ENCODE results near the gene PCDHGA11.
"Not testable (repeated sequence)": the region's sequence is repeated elsewhere in the genome, so short reads cannot be mapped to it uniquely, and the experiment has no call there.

The PCDHGA11 gene

GRCh38 chr5:141399555-141400258 is 21.1 kb upstream of the PCDHGA11 start:
- no peak for DNase-seq

DNA sequence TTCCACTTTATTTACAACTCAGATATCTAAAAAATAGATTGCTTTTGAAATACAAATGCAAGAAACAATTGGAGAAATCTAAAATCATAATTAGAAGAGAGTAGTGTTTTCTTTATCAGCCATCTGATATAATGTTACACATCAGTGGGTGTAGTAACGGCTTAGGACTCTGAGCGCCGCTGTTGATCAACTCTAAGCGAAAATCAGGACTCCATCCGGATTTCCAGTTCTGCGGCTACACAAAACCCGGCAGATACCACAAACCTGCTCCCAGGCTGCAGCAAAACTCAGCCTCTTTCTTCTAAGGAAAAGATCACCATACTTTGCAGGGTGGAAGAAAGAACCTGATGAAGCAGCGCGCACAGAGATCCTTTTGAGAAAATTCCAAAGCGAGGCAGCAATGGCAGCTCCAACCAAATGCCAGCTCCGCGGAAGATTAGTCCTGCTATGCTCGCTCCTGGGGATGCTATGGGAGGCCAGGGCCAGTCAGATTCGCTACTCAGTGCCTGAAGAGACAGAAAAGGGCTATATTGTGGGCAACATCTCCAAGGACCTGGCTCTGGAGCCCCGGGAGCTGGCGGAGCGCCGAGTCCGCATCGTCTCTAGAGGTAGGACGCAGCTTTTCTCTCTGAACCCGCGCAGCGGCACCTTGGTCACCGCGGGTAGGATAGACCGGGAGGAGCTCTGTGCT is 18.2 kb upstream of the PCDHGA11 start, which contains the start of gene PCDHGA9:
TSS of gene PCDHGA9 (plus strand) at position 226 of the 691 bp plus-strand sequence. CDS start at position 401, 175 bp downstream.
- peak in 1 of 3 experiments; percentile 1 for DNase-seq

- no peak for DNase-seq
Measured at GRCh38 chr5:141403387-141403786, 17.5 kb upstream of the PCDHGA11 start.

GRCh38 chr5:141407790-141408505 is 12.9 kb upstream of the PCDHGA11 start, which contains the start of gene PCDHGB6:
Gene PCDHGB6 (plus strand): TSS chr5:141408021. CDS start chr5:141408203, 182 bp downstream.
- DNase-seq, result not testable (repeated sequence)

- no peak for DNase-seq
Measured at GRCh38 chr5:141409598-141410306, 11.1 kb upstream of the PCDHGA11 start.

DNA sequence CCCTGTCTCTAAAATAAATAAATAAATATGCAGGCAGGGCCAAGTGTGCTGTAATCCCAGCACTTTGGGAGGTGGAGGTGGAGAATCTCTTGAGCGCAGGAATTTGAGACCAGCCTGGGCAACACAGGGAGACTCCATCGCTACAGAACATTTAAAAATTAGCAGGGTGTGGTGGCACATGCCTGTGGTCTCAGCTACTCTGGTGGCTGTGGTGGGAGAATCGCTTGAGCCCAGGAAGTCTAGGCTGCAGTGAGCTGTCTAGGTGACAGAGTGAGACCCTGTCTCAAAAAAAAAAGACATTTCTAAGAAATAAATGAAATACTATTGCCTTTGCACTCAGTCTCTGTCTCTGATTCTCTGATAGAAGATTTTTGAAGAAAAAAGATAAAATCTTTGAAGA is 9.3 kb upstream of the PCDHGA11 start:
- DNase-seq, result no peak

DNA sequence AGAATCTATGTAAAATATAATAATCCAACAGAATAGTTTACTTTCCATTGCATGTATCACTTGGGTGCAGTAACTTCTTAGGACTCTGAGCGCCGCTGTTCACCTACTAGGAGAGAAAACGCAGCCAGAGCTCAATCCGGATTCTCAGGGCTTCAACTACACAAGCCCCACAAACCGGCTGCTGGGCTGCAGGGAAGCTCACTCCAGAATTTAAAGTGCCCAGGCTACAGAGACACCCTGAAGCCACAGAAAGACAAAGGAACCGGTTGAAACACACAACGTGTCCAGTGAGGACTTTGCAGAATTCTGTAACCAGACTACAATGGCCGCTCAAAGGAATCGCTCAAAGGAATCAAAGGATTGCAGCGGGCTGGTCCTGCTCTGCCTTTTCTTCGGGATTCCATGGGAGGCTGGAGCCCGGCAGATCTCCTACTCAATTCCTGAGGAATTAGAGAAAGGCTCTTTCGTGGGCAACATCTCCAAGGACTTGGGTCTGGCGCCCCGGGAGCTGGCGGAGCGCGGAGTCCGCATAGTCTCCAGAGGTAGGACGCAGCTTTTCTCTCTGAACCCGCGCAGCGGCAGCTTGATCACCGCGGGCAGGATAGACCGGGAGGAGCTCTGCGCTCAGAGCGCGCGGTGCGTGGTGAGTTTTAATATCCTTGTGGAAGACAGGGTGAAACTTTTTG is 7.9 kb upstream of the PCDHGA11 start, which contains the start of gene PCDHGA10:
TSS of gene PCDHGA10 (plus strand) at position 134 of the 686 bp plus-strand sequence. CDS start at position 323, 189 bp downstream.
- DNase-seq, result peak in 1 of 3 experiments; percentile 1

DNA sequence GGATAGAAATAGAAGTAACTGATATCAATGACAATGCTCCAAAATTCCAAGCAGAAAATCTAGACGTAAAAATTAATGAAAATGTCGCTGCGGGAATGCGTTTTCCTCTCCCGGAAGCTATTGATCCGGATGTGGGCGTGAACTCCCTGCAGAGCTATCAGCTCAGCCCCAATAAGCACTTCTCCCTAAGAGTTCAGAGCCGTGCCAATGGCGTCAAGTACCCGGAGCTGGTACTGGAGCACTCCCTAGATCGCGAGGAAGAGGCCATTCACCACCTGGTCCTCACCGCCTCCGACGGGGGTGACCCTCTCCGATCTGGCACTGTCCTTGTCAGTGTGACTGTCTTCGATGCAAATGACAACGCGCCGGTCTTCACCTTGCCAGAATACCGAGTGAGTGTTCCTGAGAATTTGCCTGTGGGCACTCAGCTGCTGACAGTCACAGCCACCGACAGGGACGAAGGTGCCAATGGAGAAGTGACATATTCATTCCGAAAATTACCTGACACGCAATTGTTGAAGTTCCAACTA is 7.2 kb upstream of the PCDHGA11 start:
- DNase-seq, result no peak

- DNase-seq, result not testable (repeated sequence)
Measured at GRCh38 chr5:141414548-141415274, 6.1 kb upstream of the PCDHGA11 start.

- not testable (repeated sequence) for DNase-seq
Measured at GRCh38 chr5:141415275-141415618, 5.6 kb upstream of the PCDHGA11 start.

- DNase-seq, result not testable (repeated sequence)
Measured at GRCh38 chr5:141417494-141418172, 3.2 kb upstream of the PCDHGA11 start, which contains the start of gene PCDHGB7. Gene PCDHGB7 (plus strand): TSS chr5:141417677. CDS start chr5:141417860, 183 bp downstream.

- no peak for DNase-seq
Measured at GRCh38 chr5:141419074-141419880, 1.6 kb upstream of the PCDHGA11 start.

DNA sequence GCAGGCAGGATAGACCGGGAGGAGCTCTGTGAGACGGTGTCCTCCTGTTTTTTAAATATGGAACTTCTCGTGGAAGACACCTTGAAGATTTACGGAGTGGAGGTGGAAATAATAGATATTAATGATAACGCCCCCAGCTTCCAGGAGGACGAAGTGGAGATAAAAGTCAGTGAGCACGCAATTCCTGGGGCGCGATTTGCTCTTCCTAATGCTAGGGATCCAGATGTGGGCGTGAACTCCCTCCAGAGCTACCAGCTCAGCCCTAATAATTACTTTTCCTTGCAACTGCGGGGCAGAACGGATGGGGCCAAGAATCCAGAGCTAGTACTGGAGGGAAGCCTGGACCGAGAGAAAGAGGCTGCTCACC is 621 bp downstream of the PCDHGA11 start:
- DNase-seq, result no peak

- no peak for DNase-seq
Measured at GRCh38 chr5:141422742-141423291, 2.0 kb downstream of the PCDHGA11 start.

DNA sequence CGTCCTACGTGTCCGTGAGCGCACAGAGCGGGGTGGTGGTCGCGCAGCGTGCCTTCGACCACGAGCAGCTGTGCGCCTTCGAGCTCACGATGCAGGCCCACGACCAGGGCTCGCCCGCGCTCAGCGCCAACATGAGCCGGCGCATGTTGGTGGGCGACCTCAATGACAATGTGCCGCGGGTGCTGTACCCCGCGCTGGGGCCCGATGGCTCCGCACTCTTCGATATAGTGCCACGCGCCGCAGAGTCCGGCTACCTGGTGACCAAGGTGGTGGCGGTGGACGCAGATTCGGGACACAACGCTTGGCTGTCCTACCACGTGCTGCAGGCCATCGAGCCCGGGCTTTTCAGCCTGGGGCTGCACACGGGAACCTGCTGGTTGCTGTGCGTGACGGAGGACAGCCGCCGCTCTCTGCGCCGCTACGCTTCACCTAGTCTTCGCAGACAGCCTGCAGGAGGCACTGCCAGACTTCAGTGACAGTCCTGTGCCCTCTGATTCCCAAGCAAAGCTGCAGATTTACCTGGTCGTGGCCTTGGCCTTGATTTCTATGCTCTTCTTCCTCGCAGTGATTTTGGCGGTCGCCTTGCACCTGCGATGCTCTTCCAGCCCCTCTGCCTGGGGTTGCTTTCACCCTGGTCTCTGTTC is 7.1 kb downstream of the PCDHGA11 start:
- DNase-seq, result no peak

DNA sequence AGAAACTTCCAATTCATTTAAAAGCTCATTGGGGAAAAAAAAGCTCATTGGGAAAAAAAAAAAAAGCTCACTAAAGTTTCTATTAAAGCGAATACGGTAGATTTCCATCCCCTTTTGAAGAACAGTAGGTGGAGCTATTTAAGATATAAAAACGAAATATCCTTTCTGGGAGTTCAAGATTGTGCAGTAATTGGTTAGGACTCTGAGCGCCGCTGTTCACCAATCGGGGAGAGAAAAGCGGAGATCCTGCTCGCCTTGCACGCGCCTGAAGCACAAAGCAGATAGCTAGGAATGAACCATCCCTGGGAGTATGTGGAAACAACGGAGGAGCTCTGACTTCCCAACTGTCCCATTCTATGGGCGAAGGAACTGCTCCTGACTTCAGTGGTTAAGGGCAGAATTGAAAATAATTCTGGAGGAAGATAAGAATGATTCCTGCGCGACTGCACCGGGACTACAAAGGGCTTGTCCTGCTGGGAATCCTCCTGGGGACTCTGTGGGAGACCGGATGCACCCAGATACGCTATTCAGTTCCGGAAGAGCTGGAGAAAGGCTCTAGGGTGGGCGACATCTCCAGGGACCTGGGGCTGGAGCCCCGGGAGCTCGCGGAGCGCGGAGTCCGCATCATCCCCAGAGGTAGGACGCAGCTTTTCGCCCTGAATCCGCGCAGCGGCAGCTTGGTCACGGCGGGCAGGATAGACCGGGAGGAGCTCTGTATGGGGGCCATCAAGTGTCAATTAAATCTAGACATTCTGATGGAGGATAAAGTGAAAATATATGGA is 9.7 kb downstream of the PCDHGA11 start, which contains the start of gene PCDHGA12:
TSS of gene PCDHGA12 (plus strand) at position 176 of the 782 bp plus-strand sequence. CDS start at position 429, 253 bp downstream.
- DNase-seq, result no peak

DNA sequence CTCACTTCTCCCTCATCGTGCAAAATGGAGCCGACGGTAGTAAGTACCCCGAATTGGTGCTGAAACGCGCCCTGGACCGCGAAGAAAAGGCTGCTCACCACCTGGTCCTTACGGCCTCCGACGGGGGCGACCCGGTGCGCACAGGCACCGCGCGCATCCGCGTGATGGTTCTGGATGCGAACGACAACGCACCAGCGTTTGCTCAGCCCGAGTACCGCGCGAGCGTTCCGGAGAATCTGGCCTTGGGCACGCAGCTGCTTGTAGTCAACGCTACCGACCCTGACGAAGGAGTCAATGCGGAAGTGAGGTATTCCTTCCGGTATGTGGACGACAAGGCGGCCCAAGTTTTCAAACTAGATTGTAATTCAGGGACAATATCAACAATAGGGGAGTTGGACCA is 10.4 kb downstream of the PCDHGA11 start:
- DNase-seq, result no peak

DNA sequence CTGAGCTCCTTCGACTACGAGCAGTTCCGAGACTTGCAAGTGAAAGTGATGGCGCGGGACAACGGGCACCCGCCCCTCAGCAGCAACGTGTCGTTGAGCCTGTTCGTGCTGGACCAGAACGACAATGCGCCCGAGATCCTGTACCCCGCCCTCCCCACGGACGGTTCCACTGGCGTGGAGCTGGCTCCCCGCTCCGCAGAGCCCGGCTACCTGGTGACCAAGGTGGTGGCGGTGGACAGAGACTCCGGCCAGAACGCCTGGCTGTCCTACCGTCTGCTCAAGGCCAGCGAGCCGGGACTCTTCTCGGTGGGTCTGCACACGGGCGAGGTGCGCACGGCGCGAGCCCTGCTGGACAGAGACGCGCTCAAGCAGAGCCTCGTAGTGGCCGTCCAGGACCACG is 11.5 kb downstream of the PCDHGA11 start:
- DNase-seq, result not testable (repeated sequence)
